Body of pancreas (tissue), 4 donors: Measurements from ENCODE around the gene ARVCF. TPM values are rescaled to one million over a fixed set of nuclear protein-coding genes. Genes with fewer than 3 reads are reported as not detected.
A peak's percentile ranks its signal among the peaks of the same experiment; 100 is the strongest.

Experiments
- ATAC-seq: fragments of 150-250 bp; one replicate; pipeline ENCODE4 v1.9.1; 2016
- DNase-seq, 4 donors: peaks; one replicate each; pipeline ENCODE4 v3.0.0-alpha.2; 2019
- H3K27ac ChIP-seq, 4 donors: fragments of 200-600 bp; sonication (generic); 1 replicate in 3 of 4; 2 replicates in 1 of 4; pipeline versions ENCODE4 v1.5.1 to v1.6.1; 2016 to 2019; ENCODE audit warnings: mild to moderate bottlenecking in 1 of 4, mixed read lengths in 1 of 4, moderate library complexity in 1 of 4
- H3K27me3 ChIP-seq, 2 donors: fragments of 200-600 bp; sonication (generic); one replicate each; pipeline ENCODE4 v1.6.0; 2016; ENCODE audit warnings: mild to moderate bottlenecking in 1 of 2
- H3K36me3 ChIP-seq, 2 donors: fragments of 200-600 bp; sonication (generic); replicated peaks in 1 of 2; 2 replicates each; pipeline ENCODE4 v1.5.1; 2016; ENCODE audit warnings: low read depth in 2 of 2; ENCODE audit not compliant: insufficient read depth in 1 of 2
- H3K4me1 ChIP-seq: fragments of 200-600 bp; sonication (generic); one replicate; pipeline ENCODE4 v1.6.0; 2016
- H3K4me3 ChIP-seq, 2 donors: fragments of 200-600 bp; sonication (generic); 1 replicate in 1 of 2; 2 replicates in 1 of 2; pipeline ENCODE4 v1.5.1; 2016 to 2019
- H3K9me3 ChIP-seq, 3 donors: fragments of 200-600 bp; sonication (generic); 1 replicate in 2 of 3; 2 replicates in 1 of 3; pipeline ENCODE4 v1.5.1; 2016
- CTCF ChIP-seq, 7 experiments: fragments of 450-650 bp in 4 of 7; fragments of 200-600 bp in 3 of 7; sonication (generic) in 3 of 7; IDR thresholded peaks; one replicate each; pipeline ENCODE4 v1.5.1; 2016 to 2019; ENCODE audit warnings: antibody characterized with exemption in 7 of 7
- POLR2A ChIP-seq, 3 donors: fragments of 450-650 bp; IDR thresholded peaks; one replicate each; pipeline ENCODE4 v1.6.1; 2016; ENCODE audit warnings: antibody characterized with exemption in 3 of 3, mild to moderate bottlenecking in 2 of 3
- WGBS, 2 donors: methylation state at CpG; one replicate each; pipeline ENCODE4 v1.1.5; 2017; 5-methylcytosine and 5-hydroxymethylcytosine counted together
- intact Hi-C: fragments of 100-400 bp; cut with DNase I; formaldehyde crosslinking; loops from one replicate; pipeline ENCODE4 v1.15.1; 2023
- total RNA-seq, 2 donors: library from RNA; depleted of rRNA; stranded (reverse); fragments of >200 nt; gene quantifications; one replicate each; pipeline ENCODE4 v1.1.0, GENCODE V29; 2016

Gene ARVCF
- total RNA-seq, 2 donors from 2014 or later = 36.6 to 150 TPM

- H3K27me3 ChIP-seq = no peaks in the 10 kb centered on the region
- intact Hi-C loops = no loop called here
- peaks cover 0 to 8% of the 10 kb centered on the region in 2 donors for H3K36me3 ChIP-seq
- no peak for TF ChIP-seq POLR2A (IDR thresholded peaks at IDR 0.05)
- no peak for TF ChIP-seq CTCF (IDR thresholded peaks at IDR 0.05)
- H3K4me1 ChIP-seq = no peaks in the 10 kb centered on the region
- no peaks in the 10 kb centered on the region for H3K9me3 ChIP-seq
- ATAC-seq (no peak), DNase-seq (no peak)
- WGBS, 2 donors = 89 to 91% methylated on average over 5 to 7 of the region's 7 CpGs
- H3K4me3 ChIP-seq = no peak overlapping the region
- H3K27ac ChIP-seq = no peak overlapping the region
These were observed 23.9 kb upstream of the ARVCF start for GRCh38 chr22:20040327-20041200.

GRCh38 chr22:20039683-20040325 is 23.2 kb upstream of the ARVCF start:
- Histone ChIP-seq H3K4me1 (no peaks in the 10 kb centered on the region), H3K4me3 (no peak overlapping the region), H3K36me3 (peaks cover 0 to 8% of the 10 kb centered on the region in 2 donors), H3K27ac (no peak overlapping the region), H3K27me3 (no peaks in the 10 kb centered on the region), H3K9me3 (no peaks in the 10 kb centered on the region)
- WGBS, 2 donors = 87% methylated on average over 9 of the region's 9 CpGs; no CpG with 5 or more reads in 1 of the 2 donors
- DNase-seq = peak in 1 of 4 donors; percentile 23
- intact Hi-C loops = no loop called here
- no peak for TF ChIP-seq POLR2A (IDR thresholded peaks at IDR 0.05)
- TF ChIP-seq CTCF (IDR thresholded peaks at IDR 0.05) = no peak
- ATAC-seq = peak; percentile 24

GRCh38 chr22:20038574-20038973 is 22.0 kb upstream of the ARVCF start:
- TF ChIP-seq POLR2A (IDR thresholded peaks at IDR 0.05) (no peak), CTCF (IDR thresholded peaks at IDR 0.05) (no peak)
- Histone ChIP-seq H3K9me3 (no peaks in the 10 kb centered on the region), H3K27me3 (no peaks in the 10 kb centered on the region), H3K27ac (no peak overlapping the region), H3K36me3 (peaks cover 0 to 6% of the 10 kb centered on the region in 2 donors), H3K4me3 (no peak overlapping the region), H3K4me1 (peaks cover 5% of the 10 kb centered on the region)
- WGBS, 2 donors = 86 to 88% methylated on average over 6 to 7 of the region's 7 CpGs
- intact Hi-C loops = no loop called here
- ATAC-seq (no peak), DNase-seq (no peak)

GRCh38 chr22:20037419-20037818 is 20.8 kb upstream of the ARVCF start:
- Histone ChIP-seq H3K9me3 (no peaks in the 10 kb centered on the region), H3K4me3 (no peak overlapping the region), H3K4me1 (peaks cover 17% of the 10 kb centered on the region), H3K27ac (no peak overlapping the region), H3K27me3 (no peaks in the 10 kb centered on the region), H3K36me3 (no peaks in the 10 kb centered on the region)
- DNase-seq (no peak), ATAC-seq (no peak)
- 85 to 87% methylated on average over 3 of the region's 3 CpGs for WGBS, 2 donors
- TF ChIP-seq POLR2A (IDR thresholded peaks at IDR 0.05) = no peak
- no peak for TF ChIP-seq CTCF (IDR thresholded peaks at IDR 0.05)
- intact Hi-C loops = no loop called here
